PFSK-1 (cell line): ENCODE results near the gene FMN1.

Experiments used
- POLR2AphosphoS5 ChIP-seq: IDR thresholded peaks from 2 replicates; pipeline ENCODE4 v1.6.1; 2012; ENCODE audit warnings: low read depth, mild to moderate bottlenecking, control low read depth, low read length, moderate library complexity
- TF ChIP-seq, protein P1 (sequence below), 2 experiments: IDR thresholded peaks; 2 replicates each; pipeline versions ENCODE4 v1.6.1 to v1.8.0; 2011 to 2012; ENCODE audit warnings: low read depth in 2 of 2, low read length in 2 of 2, control low read depth in 1 of 2, inconsistent platforms in 1 of 2, mild to moderate bottlenecking in 1 of 2, moderate library complexity in 1 of 2; ENCODE audit not compliant: insufficient read depth in 1 of 2

DNA sequence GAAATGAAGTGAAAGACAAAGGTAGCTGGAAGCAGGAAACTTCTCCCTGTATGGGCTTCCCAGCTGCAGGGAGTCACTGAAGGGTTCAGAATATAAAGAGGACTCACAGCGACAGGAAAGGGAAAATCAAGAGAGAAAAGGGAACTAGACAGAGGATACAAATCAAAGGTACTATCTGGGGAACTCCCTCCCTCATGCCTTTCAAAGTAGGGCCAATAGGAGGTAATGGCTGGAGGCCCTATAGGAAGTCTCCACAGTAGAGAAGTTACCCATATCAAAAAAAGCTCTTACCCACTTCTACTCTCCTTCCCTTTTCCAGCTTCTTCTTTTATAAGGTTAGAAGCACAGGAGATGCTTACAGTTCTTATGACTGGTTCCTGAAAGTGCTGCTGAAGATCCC, 43.5 kb downstream of the FMN1 start:
- TF ChIP-seq, protein P1, sequence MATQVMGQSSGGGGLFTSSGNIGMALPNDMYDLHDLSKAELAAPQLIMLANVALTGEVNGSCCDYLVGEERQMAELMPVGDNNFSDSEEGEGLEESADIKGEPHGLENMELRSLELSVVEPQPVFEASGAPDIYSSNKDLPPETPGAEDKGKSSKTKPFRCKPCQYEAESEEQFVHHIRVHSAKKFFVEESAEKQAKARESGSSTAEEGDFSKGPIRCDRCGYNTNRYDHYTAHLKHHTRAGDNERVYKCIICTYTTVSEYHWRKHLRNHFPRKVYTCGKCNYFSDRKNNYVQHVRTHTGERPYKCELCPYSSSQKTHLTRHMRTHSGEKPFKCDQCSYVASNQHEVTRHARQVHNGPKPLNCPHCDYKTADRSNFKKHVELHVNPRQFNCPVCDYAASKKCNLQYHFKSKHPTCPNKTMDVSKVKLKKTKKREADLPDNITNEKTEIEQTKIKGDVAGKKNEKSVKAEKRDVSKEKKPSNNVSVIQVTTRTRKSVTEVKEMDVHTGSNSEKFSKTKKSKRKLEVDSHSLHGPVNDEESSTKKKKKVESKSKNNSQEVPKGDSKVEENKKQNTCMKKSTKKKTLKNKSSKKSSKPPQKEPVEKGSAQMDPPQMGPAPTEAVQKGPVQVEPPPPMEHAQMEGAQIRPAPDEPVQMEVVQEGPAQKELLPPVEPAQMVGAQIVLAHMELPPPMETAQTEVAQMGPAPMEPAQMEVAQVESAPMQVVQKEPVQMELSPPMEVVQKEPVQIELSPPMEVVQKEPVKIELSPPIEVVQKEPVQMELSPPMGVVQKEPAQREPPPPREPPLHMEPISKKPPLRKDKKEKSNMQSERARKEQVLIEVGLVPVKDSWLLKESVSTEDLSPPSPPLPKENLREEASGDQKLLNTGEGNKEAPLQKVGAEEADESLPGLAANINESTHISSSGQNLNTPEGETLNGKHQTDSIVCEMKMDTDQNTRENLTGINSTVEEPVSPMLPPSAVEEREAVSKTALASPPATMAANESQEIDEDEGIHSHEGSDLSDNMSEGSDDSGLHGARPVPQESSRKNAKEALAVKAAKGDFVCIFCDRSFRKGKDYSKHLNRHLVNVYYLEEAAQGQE (IDR thresholded peaks at IDR 0.05; ENCODE audit: insufficient read depth in 1 of 2, low read depth in 2 of 2, low read length in 2 of 2) = no peak
- TF ChIP-seq POLR2AphosphoS5 = no peak
